Natural killer cell (primary cell): ENCODE results near the gene SGSM2. TPM values are rescaled to one million over a fixed set of nuclear protein-coding genes. Genes with fewer than 3 reads are reported as not detected.

ENCODE experiments used
- ATAC-seq, 3 donors: fragments of 150-1000 bp in 2 of 3; fragments of 200-7000 bp in 1 of 3; cut with Tn5 transposase; 1 replicate in 1 of 3; 2 replicates in 2 of 3; pipeline ENCODE4 v1.10.0; 2021; ENCODE audit warnings: mild to moderate bottlenecking in 2 of 3, moderate library complexity in 2 of 3
- DNase-seq, 2 donors: peaks; one replicate each; pipeline versions ENCODE4 v3.0.0 to v3.0.0-alpha.2; 2013 to 2021; ENCODE audit warnings: mixed read lengths in 1 of 2
- H3K27ac ChIP-seq: one replicate; pipeline ENCODE4 v1.5.1; 2013; ENCODE audit warnings: mild to moderate bottlenecking, low read length
- H3K27me3 ChIP-seq: one replicate; pipeline ENCODE4 v1.6.1; 2013; ENCODE audit warnings: low read length; ENCODE audit not compliant: control insufficient read depth, insufficient read depth
- H3K36me3 ChIP-seq: one replicate; pipeline ENCODE4 v1.6.1; 2013; ENCODE audit warnings: low read length; ENCODE audit not compliant: control insufficient read depth, insufficient read depth
- H3K4me1 ChIP-seq: one replicate; pipeline ENCODE4 v1.6.1; 2013; ENCODE audit warnings: low read length; ENCODE audit not compliant: control insufficient read depth, insufficient read depth
- H3K4me3 ChIP-seq: one replicate; pipeline ENCODE4 v1.5.1; 2013; ENCODE audit warnings: low read length
- H3K9me3 ChIP-seq: one replicate; pipeline ENCODE4 v1.6.1; 2013; ENCODE audit warnings: low read length; ENCODE audit not compliant: control insufficient read depth, insufficient read depth
- H3K27ac Mint-ChIP-seq, 2 donors: one replicate each; pipeline ENCODE4 v1.8.0; 2022; ENCODE audit warnings: mild to moderate bottlenecking in 2 of 2, mixed read lengths in 2 of 2, moderate library complexity in 1 of 2
- H3K27me3 Mint-ChIP-seq, 2 donors: one replicate each; pipeline ENCODE4 v1.8.0; 2022; ENCODE audit warnings: low read depth in 2 of 2, mixed read lengths in 2 of 2
- H3K36me3 Mint-ChIP-seq: one replicate; pipeline ENCODE4 v1.8.0; 2022; ENCODE audit warnings: mixed read lengths
- H3K4me1 Mint-ChIP-seq, 2 donors: one replicate each; pipeline ENCODE4 v1.8.0; 2022; ENCODE audit warnings: mixed read lengths in 2 of 2
- H3K4me3 Mint-ChIP-seq: one replicate; pipeline ENCODE4 v1.8.0; 2022; ENCODE audit warnings: mild to moderate bottlenecking, moderate library complexity, mixed read lengths
- H3K9me3 Mint-ChIP-seq, 2 donors: one replicate each; pipeline ENCODE4 v1.8.0; 2022; ENCODE audit warnings: mixed read lengths in 2 of 2
- CTCF ChIP-seq: fragments of 200-600 bp; IDR thresholded peaks from one replicate; pipeline ENCODE4 v1.8.0; 2022; ENCODE audit warnings: antibody characterized with exemption
- WGBS: methylation state at CpG from one replicate; pipeline ENCODE4 v1.1.7; 2013; ENCODE audit warnings: missing lambda C conversion rate; ENCODE audit not compliant: insufficient coverage; 5-methylcytosine and 5-hydroxymethylcytosine counted together
- intact Hi-C: fragments of 100-400 bp; cut with micrococcal nuclease; formaldehyde crosslinking; loops from one replicate; pipeline ENCODE4 v1.14.2; 2022
- total RNA-seq, 4 donors: library from RNA; stranded (reverse); fragments of 120-200 nt in 1 of 4; gene quantifications; one replicate each; pipeline versions ENCODE4 v1.2.3 to v1.2.4, GENCODE V29; 2013 to 2022

Gene SGSM2
- total RNA-seq, 3 donors from 2014 or later (not counting 1 experiment from before 2014, with no cell fraction given): 65.4 to 75.7 (median 73.6) TPM

- no peak overlapping the region for H3K4me3 Mint-ChIP-seq
- H3K27me3 Mint-ChIP-seq: no peaks in the 10 kb centered on the region
- no peak overlapping the region for H3K27ac ChIP-seq
- DNase-seq: no peak
- H3K9me3 ChIP-seq: no peaks in the 10 kb centered on the region
- H3K4me3 ChIP-seq: no peak overlapping the region
- no peaks in the 10 kb centered on the region for H3K9me3 Mint-ChIP-seq
- H3K36me3 ChIP-seq: peaks cover 14% of the 10 kb centered on the region
- 96% methylated on average over 22 of the region's 22 CpGs for WGBS
- no peak for ATAC-seq
- no peaks in the 10 kb centered on the region for H3K27me3 ChIP-seq
- intact Hi-C loops: no loop called here
- H3K36me3 Mint-ChIP-seq: no peaks in the 10 kb centered on the region
- TF ChIP-seq CTCF: no peak
- H3K4me1 ChIP-seq: no peaks in the 10 kb centered on the region
- no peak overlapping the region for H3K27ac Mint-ChIP-seq
- no peaks in the 10 kb centered on the region for H3K4me1 Mint-ChIP-seq
Measured at GRCh38 chr17:2414446-2415064, 77.3 kb downstream of the SGSM2 start.

- intact Hi-C loops: no loop called here
- no peak overlapping the region for H3K27ac Mint-ChIP-seq
- TF ChIP-seq CTCF: no peak
Measured at GRCh38 chr17:2415081-2415480, 77.8 kb downstream of the SGSM2 start.

GRCh38 chr17:2416010-2416734 lies 78.9 kb downstream of the SGSM2 start:
- peak; percentile 99 for TF ChIP-seq CTCF
- no peak overlapping the region for H3K4me3 ChIP-seq
- no peak overlapping the region for H3K27ac Mint-ChIP-seq
- DNase-seq: peak; percentile 85 to 92
- ATAC-seq: peak; percentile 82 to 97 (median 92)
- H3K4me1 ChIP-seq: no peaks in the 10 kb centered on the region
- intact Hi-C loops: loop anchor here (1.0 kb wide), 1 partner anchor 34 kb away; no protein-coding TSS in a partner anchor
- no peaks in the 10 kb centered on the region for H3K9me3 ChIP-seq
- no peak overlapping the region for H3K4me3 Mint-ChIP-seq
- no peaks in the 10 kb centered on the region for H3K4me1 Mint-ChIP-seq
- H3K27me3 ChIP-seq: no peaks in the 10 kb centered on the region
- 36% methylated on average over 16 of the region's 19 CpGs for WGBS
- H3K27me3 Mint-ChIP-seq: no peaks in the 10 kb centered on the region
- H3K36me3 Mint-ChIP-seq: no peaks in the 10 kb centered on the region
- H3K9me3 Mint-ChIP-seq: no peaks in the 10 kb centered on the region
- no peak overlapping the region for H3K27ac ChIP-seq
- H3K36me3 ChIP-seq: peaks cover 28% of the 10 kb centered on the region

More at GRCh38 chr17:2415081-2415480, 77.8 kb downstream of the SGSM2 start:
- ATAC-seq: no peak
- peaks cover 19% of the 10 kb centered on the region for H3K36me3 ChIP-seq
- H3K4me3 ChIP-seq: no peak overlapping the region
- no peaks in the 10 kb centered on the region for H3K9me3 ChIP-seq
- DNase-seq: no peak
- no peak overlapping the region for H3K27ac ChIP-seq
- Mint-ChIP-seq H3K9me3 (no peaks in the 10 kb centered on the region), H3K36me3 (no peaks in the 10 kb centered on the region), H3K27me3 (no peaks in the 10 kb centered on the region), H3K4me1 (no peaks in the 10 kb centered on the region), H3K4me3 (no peak overlapping the region)
- 84% methylated on average over 9 of the region's 9 CpGs for WGBS
- H3K4me1 ChIP-seq: no peaks in the 10 kb centered on the region
- no peaks in the 10 kb centered on the region for H3K27me3 ChIP-seq
